ENCODE results near the gene TUBGCP3.

GRCh38 chr13:112447306-112447705 is 140.6 kb downstream of the TUBGCP3 start:
- TF ChIP-seq CTCF (IDR thresholded peaks at IDR 0.05) (no peak), POLR2A (IDR thresholded peaks at IDR 0.05) (no peak)
